T-helper 17 cell (primary cell): ENCODE measurements around the gene PPIA. TPM values are rescaled to one million over a fixed set of nuclear protein-coding genes. Genes with fewer than 3 reads are reported as not detected.

Source experiments
- ATAC-seq: fragments of 150-1000 bp; cut with Tn5 transposase; 2 replicates; pipeline ENCODE4 v1.10.0; 2021; ENCODE audit warnings: mild to moderate bottlenecking, moderate library complexity
- DNase-seq, 3 donors: peaks; one replicate each; pipeline versions ENCODE4 v3.0.0 to v3.0.0-alpha.2; 2020 to 2021
- H3K9me3 ChIP-seq: one replicate; pipeline ENCODE4 v1.7.0; 2013; ENCODE audit warnings: low read length, mild to moderate bottlenecking; ENCODE audit not compliant: control insufficient read depth, poor library complexity, severe bottlenecking
- H3K27ac Mint-ChIP-seq: one replicate; pipeline ENCODE4 v1.8.0; 2022; ENCODE audit warnings: mild to moderate bottlenecking, moderate library complexity, mixed read lengths
- H3K27me3 Mint-ChIP-seq: one replicate; pipeline ENCODE4 v1.8.0; 2022; ENCODE audit warnings: mixed read lengths
- H3K36me3 Mint-ChIP-seq: one replicate; pipeline ENCODE4 v1.8.0; 2022; ENCODE audit warnings: low read depth, mixed read lengths
- H3K4me1 Mint-ChIP-seq: one replicate; pipeline ENCODE4 v1.8.0; 2022; ENCODE audit warnings: mild to moderate bottlenecking, mixed read lengths
- H3K4me3 Mint-ChIP-seq: one replicate; pipeline ENCODE4 v1.8.0; 2022; ENCODE audit warnings: mild to moderate bottlenecking, moderate library complexity, mixed read lengths
- total RNA-seq, 4 donors: library from RNA in 2 of 4; stranded (reverse) in 2 of 4; gene quantifications; one replicate each; pipeline ENCODE4 v1.2.3 and lab custom pipeline; 2022 to 2026

Gene PPIA
- total RNA-seq (100 to 1,000 TPM; 691 to 692 TPM), total RNA-seq (lab: John Stamatoyannopoulos, UW) (385 to 736 reads per million in 2 donors)

- Mint-ChIP-seq H3K36me3 (peaks cover 6% of the 10 kb centered on the region), H3K4me3 (peak within 1 kb of the TSS; percentile 98), H3K27ac (peak within 1 kb of the TSS; percentile 97), H3K4me1 (peaks cover 22% of the 10 kb centered on the region), H3K27me3 (no peaks in the 10 kb centered on the region)
- ATAC-seq: peak; percentile 89
- H3K9me3 ChIP-seq: no peaks in the 10 kb centered on the region
- peak; percentile 96 to 98 (median 98) for DNase-seq
Measured at GRCh38 chr7:44796504-44797328, at the start of gene PPIA. TSS of gene PPIA (plus strand) at chr7:44796681. CDS start at chr7:44796725, 44 bp downstream.

DNA sequence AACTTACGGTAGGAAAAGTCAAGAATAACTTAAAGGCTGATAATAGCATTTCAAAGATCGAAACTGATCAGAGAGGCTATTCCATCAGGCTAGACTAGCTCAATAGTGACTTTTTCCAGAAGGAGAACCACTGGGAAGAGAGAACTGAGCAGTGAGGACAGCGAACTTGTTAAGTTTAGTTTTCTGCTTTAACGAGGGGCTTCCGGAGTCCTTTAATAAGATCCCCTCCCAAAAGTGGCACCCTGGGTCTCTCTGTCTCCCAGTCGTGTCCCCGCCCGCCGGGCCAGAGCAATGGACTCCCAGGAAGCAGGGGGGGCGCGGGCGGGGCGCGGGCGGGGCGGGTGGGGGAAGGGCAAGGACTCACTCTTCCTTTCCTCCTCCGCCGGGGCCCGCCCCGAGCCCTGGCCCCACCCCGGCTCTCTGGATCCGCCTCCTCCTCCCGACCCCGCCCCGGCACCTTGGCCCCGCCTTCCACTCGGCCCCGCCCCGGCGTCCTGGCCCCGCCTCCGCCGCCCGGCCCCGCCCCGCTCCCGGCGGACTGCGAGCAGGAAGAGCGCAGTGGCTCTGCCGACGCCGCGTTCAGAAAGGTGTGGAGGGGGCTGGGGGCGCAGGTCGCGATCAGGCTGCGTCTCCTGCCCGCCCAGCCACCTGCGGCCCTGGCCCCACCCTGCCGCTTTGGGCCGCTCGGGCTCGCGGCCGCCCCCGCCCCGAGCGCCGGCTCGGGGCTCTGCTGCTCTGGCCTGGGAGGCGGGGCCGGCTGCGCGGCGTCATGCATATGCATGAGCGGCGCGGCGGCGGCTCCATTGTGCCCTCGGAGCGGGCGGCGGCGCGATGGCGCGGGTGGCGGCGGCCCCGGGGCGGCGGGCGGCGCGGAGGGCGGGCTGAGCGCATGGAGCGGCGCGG, 48.2 kb upstream of the PPIA start, which contains the start of gene ZMIZ2:
Gene ZMIZ2 (plus strand): TSS at position 803 of the 903 bp plus-strand sequence. CDS start 7,403 bp downstream, outside the sequence.
- ATAC-seq: peak; percentile 78
- peaks cover 34% of the 10 kb centered on the region for H3K4me1 Mint-ChIP-seq
- H3K36me3 Mint-ChIP-seq: no peaks in the 10 kb centered on the region
- no peaks in the 10 kb centered on the region for H3K9me3 ChIP-seq
- no peaks in the 10 kb centered on the region for H3K27me3 Mint-ChIP-seq
- H3K27ac Mint-ChIP-seq: peak within 1 kb of the TSS; percentile 97
- DNase-seq: peak; percentile 88 to 93 (median 93)
- H3K4me3 Mint-ChIP-seq: peak within 1 kb of the TSS; percentile 97

GRCh38 chr7:44748948-44749731, 47.3 kb upstream of the PPIA start:
- peak; percentile 12 for ATAC-seq
- Mint-ChIP-seq H3K4me1 (peaks cover 30% of the 10 kb centered on the region), H3K27me3 (no peaks in the 10 kb centered on the region)

GRCh38 chr7:44749992-44750391, 46.5 kb upstream of the PPIA start:
- H3K4me3 Mint-ChIP-seq: peak overlapping the region; percentile 97
- ATAC-seq (no peak), DNase-seq (no peak)
- H3K4me1 Mint-ChIP-seq: peaks cover 33% of the 10 kb centered on the region
- no peaks in the 10 kb centered on the region for H3K36me3 Mint-ChIP-seq
- H3K9me3 ChIP-seq: no peaks in the 10 kb centered on the region
- no peaks in the 10 kb centered on the region for H3K27me3 Mint-ChIP-seq
- H3K27ac Mint-ChIP-seq: peak overlapping the region; percentile 97

More at GRCh38 chr7:44748948-44749731, 47.3 kb upstream of the PPIA start:
- Mint-ChIP-seq H3K27ac (peak overlapping the region; percentile 97), H3K4me3 (peak overlapping the region; percentile 97), H3K36me3 (no peaks in the 10 kb centered on the region)
- no peak for DNase-seq
- H3K9me3 ChIP-seq: no peaks in the 10 kb centered on the region

GRCh38 chr7:44750424-44750823, 46.1 kb upstream of the PPIA start:
- Mint-ChIP-seq H3K27ac (peak overlapping the region; percentile 97), H3K4me3 (peak overlapping the region; percentile 97), H3K27me3 (no peaks in the 10 kb centered on the region), H3K36me3 (no peaks in the 10 kb centered on the region), H3K4me1 (peaks cover 35% of the 10 kb centered on the region)
- no peaks in the 10 kb centered on the region for H3K9me3 ChIP-seq
- DNase-seq: no peak
- no peak for ATAC-seq

DNA sequence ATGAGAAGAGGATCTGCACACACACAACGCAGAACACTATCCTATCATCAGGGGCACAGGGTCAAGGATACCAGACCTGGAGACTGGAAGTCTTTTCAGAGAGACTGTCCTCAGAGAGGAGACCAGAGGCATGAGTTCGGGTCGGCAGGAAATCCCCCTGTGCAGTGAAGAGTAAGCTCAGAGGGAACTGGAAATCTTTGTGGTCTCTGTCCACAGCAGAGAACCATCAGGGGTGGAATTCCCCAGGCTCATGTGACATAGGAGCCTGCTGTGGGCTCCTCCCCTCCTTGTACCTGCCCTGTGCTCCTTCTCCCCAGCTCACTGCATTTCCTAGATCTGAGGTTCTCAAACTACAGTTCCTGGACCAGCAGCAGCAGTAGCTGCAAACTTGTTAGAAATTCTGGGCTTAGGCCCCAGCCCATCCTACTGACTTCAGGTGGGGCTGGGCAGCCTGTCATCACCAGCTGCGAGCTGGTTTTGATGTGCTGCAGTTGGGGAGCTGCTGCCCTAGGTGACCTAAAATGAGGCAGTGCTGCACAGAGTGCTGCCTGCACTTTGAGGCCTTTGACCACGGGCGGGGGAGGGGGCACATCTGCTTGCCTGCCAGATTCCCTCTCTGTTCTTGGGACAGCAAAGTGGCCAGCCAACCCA, 45.4 kb upstream of the PPIA start:
- no peaks in the 10 kb centered on the region for H3K9me3 ChIP-seq
- DNase-seq (peak; percentile 38 to 64 (median 58)), ATAC-seq (peak; percentile 76)
- H3K4me3 Mint-ChIP-seq: peak overlapping the region; percentile 97
- H3K4me1 Mint-ChIP-seq: peaks cover 35% of the 10 kb centered on the region
- no peaks in the 10 kb centered on the region for H3K36me3 Mint-ChIP-seq
- H3K27ac Mint-ChIP-seq: peak overlapping the region; percentile 97
- no peaks in the 10 kb centered on the region for H3K27me3 Mint-ChIP-seq

DNA sequence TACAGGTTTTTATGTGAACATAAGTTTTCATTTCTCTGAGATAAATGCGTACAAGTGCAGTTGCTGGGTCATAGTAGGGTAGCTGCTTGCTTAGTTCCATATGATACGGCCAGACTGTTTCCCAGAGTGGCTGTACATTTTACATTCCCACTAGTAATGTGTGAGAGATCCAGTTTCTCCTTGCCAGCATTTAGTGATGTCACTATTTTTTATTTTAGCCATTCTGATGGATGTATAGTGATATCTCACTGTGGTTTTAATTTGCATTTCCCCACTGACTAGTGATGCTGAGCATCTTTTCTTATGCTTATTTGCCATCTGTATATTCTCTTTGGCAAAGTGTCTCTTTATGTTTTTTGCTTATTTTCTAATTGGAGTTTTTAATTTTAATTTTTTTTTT, 43.7 kb upstream of the PPIA start:
- no peaks in the 10 kb centered on the region for H3K9me3 ChIP-seq
- Mint-ChIP-seq H3K4me1 (peaks cover 34% of the 10 kb centered on the region), H3K27ac (peak overlapping the region; percentile 61), H3K36me3 (no peaks in the 10 kb centered on the region), H3K27me3 (no peaks in the 10 kb centered on the region), H3K4me3 (no peak overlapping the region)
- DNase-seq (no peak), ATAC-seq (no peak)

GRCh38 chr7:44754802-44755697, 41.4 kb upstream of the PPIA start:
- H3K4me3 Mint-ChIP-seq: peak overlapping the region; percentile 55
- no peak for DNase-seq
- H3K27me3 Mint-ChIP-seq: no peaks in the 10 kb centered on the region
- no peak for ATAC-seq
- peak overlapping the region; percentile 87 for H3K27ac Mint-ChIP-seq
- H3K36me3 Mint-ChIP-seq: no peaks in the 10 kb centered on the region
- H3K4me1 Mint-ChIP-seq: peaks cover 28% of the 10 kb centered on the region
- H3K9me3 ChIP-seq: no peaks in the 10 kb centered on the region

- DNase-seq: no peak
- H3K9me3 ChIP-seq: no peaks in the 10 kb centered on the region
- Mint-ChIP-seq H3K4me3 (no peak overlapping the region), H3K27me3 (no peaks in the 10 kb centered on the region), H3K27ac (peak overlapping the region; percentile 87), H3K36me3 (no peaks in the 10 kb centered on the region), H3K4me1 (peaks cover 19% of the 10 kb centered on the region)
- no peak for ATAC-seq
Measured at GRCh38 chr7:44755698-44756627, 40.5 kb upstream of the PPIA start.

DNA sequence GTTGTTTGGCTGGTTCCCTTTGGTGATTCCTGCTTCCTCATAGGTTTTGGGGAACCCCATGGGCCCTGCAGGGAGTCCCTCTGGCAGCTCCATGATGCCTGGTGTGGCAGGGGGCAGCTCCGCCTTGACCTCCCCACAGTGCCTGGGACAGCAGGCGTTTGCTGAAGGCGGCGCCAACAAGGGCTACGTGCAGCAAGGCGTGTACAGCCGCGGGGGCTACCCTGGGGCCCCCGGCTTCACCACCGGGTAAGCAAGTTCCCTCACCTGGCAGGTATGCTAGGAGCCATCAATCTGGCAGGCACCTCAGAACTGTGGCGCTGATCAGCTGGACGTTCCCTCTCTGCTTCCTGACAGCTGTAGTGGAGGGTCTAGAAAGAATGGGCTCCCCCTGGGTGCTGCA, 39.6 kb upstream of the PPIA start:
- H3K4me3 Mint-ChIP-seq: no peak overlapping the region
- DNase-seq (no peak), ATAC-seq (no peak)
- H3K27me3 Mint-ChIP-seq: no peaks in the 10 kb centered on the region
- H3K9me3 ChIP-seq: no peaks in the 10 kb centered on the region
- H3K4me1 Mint-ChIP-seq: peaks cover 15% of the 10 kb centered on the region
- no peak overlapping the region for H3K27ac Mint-ChIP-seq
- H3K36me3 Mint-ChIP-seq: no peaks in the 10 kb centered on the region

GRCh38 chr7:44757311-44757710, 39.2 kb upstream of the PPIA start:
- DNase-seq (no peak), ATAC-seq (no peak)
- Mint-ChIP-seq H3K4me3 (no peak overlapping the region), H3K36me3 (no peaks in the 10 kb centered on the region), H3K27me3 (no peaks in the 10 kb centered on the region), H3K4me1 (peaks cover 12% of the 10 kb centered on the region), H3K27ac (no peak overlapping the region)
- H3K9me3 ChIP-seq: no peaks in the 10 kb centered on the region
